ENCODE data around the gene PSG7.
"Not testable (repeated sequence)": the region's sequence is repeated elsewhere in the genome, so short reads cannot be mapped to it uniquely, and the experiment has no call there.

PSG7 gene

DNA sequence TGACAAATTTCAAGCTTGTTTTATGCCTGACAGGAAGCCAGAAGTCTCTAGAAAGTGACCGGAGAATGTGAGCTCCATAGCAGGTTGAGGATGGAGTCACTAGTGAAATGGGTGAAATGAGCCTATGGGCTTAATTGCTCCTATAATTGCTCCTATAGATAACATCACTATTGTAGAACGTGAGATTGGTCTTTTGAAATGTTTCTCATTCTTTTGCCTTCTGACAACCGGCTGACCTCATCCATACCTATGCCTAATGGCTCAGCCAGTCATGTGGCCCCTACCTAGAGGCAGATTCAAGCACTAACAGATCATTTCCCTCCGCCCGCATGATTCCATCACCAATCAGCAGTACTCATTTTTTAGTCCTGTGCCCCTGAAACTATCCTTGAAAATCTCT, 23.5 kb downstream of the PSG7 start:
- not testable (repeated sequence) for DNase-seq

DNA sequence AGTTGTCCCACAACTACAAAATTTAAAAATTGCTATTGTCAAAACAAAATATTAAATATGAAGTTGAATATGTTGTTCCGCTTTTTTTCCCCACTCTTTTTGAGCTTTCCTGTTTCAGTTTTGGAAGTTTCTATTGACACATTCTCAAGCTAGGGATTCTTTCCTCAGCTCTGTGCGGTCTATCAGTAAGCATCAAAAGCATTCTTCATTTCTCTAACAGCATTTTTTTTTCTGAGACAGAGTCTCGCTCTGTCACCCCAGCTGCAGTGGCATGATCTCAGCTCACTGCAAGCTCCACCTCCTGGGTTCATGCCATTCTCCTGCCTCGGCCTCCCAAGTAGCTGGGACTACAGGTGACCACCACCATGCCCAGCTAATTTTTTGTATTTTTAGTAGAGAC, 24.1 kb downstream of the PSG7 start:
- not testable (repeated sequence) for DNase-seq

DNA sequence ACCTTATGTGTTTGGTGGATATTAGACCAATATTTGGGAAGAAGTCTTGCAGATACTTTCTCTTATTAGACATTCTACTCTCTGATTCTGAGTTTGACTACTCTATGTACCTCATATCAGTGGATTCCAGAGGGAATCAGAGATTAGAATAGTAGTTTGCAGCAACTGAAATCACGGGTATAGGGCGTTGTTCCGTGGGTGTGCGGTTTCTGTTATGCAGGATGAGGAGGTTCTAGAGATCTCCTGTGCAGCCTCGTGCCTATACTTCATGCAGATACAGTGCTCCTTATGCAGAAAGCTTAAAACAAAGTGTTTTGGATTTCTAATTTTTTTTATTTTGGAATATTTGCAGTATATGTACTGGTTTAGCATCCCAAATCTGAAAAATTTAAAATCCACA, 25.3 kb downstream of the PSG7 start:
- not testable (repeated sequence) for DNase-seq

DNA sequence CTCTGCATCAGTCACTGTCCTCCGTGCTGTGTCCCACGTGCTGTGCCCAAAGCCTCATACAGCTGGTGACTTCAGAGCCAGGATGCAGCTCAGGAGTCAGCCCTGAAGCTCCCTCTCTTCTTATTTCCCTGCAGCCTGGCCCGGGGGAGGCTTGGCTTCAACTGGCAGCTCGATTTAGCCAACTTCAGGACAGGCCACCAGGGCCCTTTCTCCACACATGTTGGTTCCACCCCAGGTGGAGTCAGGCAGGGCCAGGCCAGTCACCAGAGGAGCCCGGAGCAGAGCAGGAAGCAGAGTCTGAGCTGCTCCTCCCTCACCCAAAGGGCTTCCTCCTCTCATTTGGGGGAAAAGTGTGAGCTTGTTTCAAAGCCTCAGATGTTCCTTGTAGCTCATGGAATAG, 30.8 kb downstream of the PSG7 start:
- DNase-seq, result not testable (repeated sequence)

DNA sequence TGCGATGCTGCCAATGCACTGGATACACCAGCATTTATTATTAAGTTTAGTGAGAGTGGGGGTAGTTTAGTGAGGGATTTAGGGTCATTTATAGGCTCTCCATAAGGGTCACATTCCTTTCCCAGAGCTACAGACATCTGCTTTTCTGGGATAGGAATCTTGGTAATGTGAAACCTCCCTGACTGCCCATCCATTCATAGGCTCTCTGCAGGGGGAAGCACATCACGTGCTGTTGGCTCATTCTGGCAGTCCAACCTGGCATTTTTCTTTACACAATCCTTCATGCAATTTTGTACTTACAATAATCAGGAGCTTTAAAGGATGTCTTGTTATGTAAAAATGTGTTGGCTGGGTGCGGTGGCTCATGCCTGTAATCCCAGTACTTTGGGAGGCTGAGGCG, 36.4 kb downstream of the PSG7 start:
- not testable (repeated sequence) for DNase-seq

DNA sequence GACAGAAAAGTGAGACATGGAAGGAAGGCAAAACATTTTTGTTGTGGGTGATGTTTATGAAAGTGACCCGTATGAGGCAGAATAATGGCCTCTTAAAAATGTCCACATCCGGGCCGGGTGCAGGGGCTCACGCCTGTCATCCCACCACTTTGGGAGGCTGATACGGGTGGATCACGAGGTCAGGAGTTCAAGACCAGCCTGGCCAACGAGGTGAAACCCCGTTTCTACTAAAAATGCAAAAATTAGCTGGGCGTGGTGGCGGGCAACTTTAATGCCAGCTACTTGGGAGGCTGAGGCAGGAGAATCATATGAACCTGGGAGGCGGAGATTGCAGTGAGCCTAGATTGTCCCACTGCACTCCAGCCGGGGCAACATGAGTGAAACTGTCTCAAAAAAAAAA, 37.3 kb downstream of the PSG7 start:
- DNase-seq, result not testable (repeated sequence)

DNA sequence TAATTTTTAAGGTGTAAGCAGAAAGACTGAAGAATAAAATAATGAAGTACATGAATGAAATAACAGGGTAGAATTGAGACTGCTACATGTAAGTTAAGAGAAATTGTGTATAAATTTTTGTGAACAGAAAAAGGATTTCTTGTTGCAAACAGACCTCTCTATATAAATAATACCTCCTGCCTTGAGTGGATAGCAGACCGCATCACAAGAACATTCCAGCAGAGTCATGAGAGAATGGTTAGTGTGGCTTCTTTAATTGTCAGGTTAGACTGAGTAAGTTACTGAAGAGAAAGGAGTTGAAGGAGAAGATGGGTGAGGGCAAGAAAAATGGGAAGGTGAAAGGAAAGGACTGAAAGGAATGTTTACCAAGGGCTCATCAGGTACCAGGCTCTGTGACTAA, 37.9 kb downstream of the PSG7 start:
- not testable (repeated sequence) for DNase-seq

DNA sequence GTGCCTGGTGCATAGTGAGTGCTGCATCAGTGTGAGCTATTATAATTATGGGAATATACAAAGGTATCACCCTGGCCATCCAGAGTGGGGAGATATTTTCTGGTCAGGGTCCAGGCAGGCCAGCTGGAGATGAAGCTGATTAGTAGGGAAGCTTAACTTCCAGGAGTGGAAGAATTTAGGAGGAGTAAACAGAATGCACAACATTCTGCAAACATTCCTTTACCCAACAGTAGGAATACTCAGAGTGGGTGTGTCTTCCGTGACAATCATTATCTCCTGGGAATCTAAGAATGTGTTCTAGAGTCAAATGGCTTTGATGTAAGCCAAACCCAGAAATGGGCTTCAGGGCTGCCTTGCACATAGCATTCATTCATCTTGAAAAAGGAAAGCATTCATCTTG, 38.4 kb downstream of the PSG7 start:
- DNase-seq, result not testable (repeated sequence)

DNA sequence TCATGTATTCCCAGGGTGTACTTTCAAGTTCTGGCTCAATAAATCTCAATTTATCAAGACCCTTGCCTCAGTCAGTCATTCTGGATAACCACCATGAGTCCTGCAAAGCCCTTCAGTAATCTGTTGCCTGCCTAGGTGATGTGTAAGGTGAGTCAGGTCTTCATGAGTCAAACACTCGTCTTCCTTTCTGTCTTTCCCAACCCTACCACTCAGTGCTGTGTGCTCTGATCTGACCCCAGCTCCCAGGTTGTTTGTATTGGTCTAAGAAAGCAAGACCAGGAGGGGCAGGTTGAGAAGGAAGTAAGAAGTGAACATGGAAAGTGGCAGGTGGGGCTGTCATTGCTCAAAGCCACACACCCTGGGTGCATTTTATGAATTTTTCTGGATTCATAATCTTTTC, 39.3 kb downstream of the PSG7 start:
- DNase-seq, result not testable (repeated sequence)

DNA sequence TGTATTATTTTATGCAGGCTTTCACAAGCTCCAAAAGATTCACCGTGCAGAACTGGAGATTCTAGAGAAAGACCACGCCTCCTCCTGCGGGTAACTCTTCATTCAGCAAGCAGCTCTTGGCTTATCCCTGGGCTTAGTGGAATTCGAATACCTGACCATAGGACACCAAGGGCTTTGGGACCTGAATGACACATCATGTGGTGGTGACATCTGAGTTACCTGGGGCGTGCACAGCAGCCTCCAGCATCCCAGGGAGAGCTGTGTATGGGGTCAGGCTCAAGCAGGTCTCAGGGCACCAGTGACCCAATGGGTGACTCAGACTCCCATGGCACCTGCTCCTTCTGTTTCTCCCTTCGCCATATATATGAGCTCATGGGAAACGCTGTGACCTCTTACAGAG, 46.6 kb downstream of the PSG7 start:
- DNase-seq, result not testable (repeated sequence)

DNA sequence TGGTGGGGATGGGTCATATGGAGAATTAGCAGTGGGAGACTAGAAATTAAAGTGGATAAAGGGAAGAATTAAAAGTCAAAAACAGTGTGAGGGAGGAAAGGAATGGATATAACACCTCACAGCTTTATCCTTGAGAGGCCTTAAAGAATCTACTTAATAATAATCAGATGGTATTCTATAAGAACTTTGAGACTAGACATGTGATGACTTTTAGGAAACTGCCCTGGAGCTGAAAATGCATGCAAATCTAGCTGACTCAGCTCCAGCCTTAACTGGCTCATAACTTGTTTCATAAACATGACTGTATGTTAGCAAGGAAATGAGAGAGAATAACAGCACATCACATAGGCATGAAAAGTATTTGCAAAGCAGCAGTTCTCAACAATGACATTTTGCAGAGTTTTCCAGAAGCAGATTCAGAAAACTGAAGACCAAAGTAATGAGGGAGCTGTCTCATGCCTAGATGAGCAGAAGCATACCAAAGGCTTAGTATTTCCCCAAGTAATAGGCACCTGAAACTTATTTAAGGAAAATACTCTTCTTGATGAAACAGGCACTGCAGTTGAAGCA, 49.0 kb downstream of the PSG7 start:
- DNase-seq, result not testable (repeated sequence)

DNA sequence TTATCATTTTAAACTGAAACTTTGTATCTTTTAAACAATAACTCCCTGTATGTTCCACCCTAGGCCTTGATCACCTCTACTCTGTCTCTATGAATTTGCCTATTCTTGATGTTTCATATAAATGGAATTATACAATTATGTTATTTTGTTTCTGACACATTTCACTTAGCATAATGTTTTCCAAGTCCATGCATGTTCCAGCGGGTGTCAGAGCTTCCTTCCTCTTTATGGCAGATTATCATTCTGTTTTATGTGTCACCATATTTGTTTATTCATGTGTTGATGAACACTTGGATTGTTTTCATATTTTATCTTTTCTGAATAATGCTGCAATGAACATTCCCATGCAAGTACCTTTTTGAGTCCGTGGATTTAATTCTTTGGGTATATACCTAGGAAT, 54.3 kb downstream of the PSG7 start:
- not testable (repeated sequence) for DNase-seq

DNA sequence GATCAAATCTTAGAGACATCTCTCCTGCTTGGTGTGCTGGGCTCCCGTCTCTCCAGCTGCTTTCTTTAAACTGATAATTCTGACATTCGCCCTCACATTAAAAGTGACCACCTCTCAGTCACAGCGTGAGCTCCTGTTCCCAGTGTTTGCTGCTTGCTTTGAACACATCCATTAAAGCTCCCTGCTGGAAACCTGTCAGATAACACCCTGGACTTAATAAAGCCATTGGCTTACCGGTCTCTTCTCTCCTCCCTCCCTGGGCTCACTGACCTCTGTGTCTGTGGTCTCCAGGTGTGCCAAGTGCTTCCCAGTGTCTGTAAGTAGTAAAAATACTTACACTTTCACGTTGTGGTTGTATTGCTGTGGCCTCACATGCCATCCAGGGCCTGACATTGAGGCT, 55.0 kb downstream of the PSG7 start:
- not testable (repeated sequence) for DNase-seq

DNA sequence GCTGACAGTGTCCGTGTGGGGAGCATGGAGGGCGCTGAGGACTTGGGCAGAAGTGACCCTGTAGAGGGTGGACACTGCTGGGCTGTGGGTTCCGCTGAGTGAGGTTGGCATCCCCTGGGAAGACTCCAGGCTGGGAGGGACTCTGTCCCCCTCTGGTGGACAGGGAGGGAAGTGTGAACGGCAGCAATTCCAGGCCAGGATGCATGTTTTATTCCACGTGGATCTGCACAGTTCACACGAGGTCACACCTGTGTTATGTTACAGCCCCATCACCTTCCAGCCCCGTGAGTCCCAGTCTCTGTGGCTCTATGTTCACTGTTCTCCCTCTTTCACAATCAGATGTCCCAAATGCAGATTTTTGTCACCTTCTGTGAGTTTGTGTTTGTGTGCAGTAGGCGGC, 55.7 kb downstream of the PSG7 start:
- DNase-seq, result not testable (repeated sequence)

DNA sequence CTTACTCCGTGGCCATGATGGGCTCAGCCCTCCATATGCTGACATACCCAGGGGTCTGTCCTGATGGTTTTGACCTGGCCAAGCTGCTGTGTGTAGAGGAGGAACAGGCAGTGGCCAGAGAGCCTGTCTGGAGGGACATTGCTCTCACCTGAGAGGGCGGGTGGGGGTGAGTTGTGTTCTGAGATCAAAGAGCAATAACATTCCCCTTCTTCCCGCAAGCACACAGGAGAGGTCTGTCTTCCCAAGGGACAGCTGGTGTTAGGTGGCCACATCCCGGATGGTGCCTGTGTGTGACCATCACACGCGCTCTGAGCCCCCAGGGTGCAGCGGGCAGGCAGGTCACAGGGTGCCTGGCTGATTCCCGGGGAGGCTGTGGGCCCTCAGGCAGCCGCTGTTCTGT, 56.4 kb downstream of the PSG7 start:
- DNase-seq, result not testable (repeated sequence)

DNA sequence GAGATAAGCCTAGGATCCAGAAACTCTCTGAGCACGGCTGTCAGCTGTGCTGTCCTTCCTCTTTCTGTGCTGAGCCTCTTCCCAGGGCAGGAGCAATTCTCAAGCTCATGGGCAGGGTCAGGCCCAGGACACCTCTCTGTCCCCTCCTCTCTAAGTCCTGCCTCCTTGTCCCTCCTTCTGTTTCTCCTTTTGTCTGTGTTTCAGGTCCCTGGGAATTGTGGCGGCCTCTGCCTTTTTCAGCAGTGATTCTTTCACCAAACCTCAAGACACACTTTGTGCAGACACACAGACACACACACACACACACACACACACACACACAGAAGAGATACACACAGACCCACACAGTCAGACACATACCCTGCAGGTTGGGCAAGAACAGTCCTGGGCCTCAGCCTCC, 57.4 kb downstream of the PSG7 start, which contains the start of gene PSG1:
Gene PSG1, minus strand, starts transcription at position 101 of the 400 bp plus-strand sequence. CDS start 132 bp downstream, outside the sequence.
- DNase-seq, result no peak

DNA sequence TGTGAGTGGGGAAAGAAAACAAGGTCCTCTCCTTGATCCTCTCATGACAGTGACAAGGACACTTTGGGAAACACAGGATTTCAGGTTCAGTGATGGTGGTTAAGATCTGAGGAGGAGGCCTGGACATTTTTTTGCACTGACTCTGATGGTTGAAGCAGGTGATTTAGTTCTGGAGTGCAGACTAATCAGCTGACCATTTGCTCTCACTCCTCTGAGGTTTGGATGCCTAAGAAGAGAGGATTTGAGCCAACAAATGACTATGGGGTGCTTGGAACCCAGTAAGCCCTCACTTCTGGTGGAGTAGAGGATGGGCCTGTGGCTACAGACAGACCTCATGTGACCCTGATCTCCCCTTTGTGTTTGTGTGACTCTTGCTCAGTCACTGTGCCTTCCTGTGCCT, 60.4 kb downstream of the PSG7 start:
- not testable (repeated sequence) for DNase-seq

DNA sequence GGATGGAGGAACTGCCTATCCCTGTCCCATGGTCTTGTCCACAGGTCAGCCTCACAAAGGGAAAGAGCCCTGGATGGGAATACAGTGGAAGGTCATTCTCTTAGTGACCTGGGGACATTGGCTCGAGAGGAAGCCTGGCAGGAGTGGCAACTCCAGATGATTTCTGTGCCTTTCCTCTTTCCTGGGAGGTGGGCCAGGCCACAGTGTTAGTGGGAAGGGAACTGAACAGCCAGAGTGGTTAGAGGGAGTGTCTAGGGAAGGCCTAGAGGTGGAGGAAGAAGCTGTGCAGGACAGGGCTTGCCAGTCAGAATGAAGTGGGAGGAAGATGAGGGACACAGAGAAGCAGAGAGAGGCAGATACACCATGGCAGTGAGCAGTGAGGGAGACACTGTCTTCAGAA, 61.1 kb downstream of the PSG7 start:
- not testable (repeated sequence) for DNase-seq

DNA sequence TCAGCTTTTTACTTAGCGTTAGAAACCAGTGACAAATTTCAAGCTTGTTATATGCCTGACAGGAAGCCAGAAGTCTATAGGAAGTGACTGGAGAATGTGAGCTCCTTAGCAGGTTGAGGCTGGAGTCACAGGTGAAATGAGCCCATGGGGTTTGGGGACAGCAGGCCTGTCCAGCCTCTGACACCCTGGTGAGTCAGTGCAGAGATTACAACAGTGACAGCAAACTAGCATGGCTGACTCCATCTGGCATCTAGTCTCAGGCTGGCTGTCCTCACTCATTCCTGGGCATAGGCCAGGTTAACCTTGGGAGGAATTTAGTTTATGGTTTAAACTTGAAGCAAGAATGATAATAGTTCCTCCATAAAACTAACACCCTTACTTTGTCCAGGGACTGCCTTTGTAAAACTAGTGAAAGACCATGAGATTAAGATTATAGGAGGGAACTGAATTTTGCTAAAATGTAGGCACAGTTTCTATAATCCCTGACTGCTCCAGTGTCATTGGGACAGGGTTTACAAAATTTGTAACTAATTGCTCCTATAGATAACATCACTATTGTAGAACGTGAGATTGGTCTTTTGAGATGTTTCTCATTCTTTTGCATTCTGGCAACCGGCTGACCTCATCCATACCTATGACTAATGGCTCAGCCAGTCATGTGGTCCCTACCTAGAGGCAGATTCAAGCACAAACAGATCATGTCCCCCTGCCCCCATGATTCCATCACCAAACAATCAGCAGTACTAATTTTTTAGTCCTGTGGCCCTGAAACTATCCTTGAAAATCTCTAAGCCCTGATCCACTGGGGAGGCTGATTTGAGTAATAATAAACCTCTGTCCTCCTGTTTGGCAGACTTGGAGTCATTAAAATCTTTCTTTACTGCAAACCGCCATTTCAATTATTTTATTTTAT, 61.9 kb downstream of the PSG7 start:
- DNase-seq, result not testable (repeated sequence)

DNA sequence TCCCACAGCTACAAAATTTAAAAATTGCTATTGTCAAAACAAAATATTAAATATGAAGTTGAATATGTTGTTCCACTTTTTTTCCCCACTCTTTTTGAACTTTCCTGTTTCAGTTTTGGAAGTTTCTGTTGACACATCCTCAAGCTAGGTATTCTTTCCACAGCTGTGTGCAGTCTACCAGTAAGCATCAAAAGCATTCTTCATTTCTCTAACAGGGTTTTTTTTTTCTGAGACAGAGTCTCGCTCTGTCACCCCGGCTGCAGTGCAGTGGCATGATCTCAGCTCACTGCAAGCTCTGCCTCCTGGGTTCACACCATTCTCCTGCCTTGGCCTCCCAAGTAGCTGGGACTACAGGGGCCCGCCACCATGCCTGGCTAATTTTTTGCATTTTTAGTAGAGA, 62.9 kb downstream of the PSG7 start:
- not testable (repeated sequence) for DNase-seq

All from inflammatory macrophage (primary cell).